Tibial nerve (tissue), 4 donors: Measurements from ENCODE around the gene EXOSC7. TPM values are rescaled to one million over a fixed set of nuclear protein-coding genes. Genes with fewer than 3 reads are reported as not detected.

Experiments used
- DNase-seq, 2 donors: peaks; one replicate each; pipeline ENCODE4 v3.0.0-alpha.2; 2019; ENCODE audit warnings: low spot score in 2 of 2
- H3K27ac ChIP-seq, 4 donors: fragments of 200-600 bp; sonication (generic) in 3 of 4; one replicate each; pipeline ENCODE4 v1.5.1; 2017 to 2019; ENCODE audit warnings: mild to moderate bottlenecking in 1 of 4
- H3K27me3 ChIP-seq, 2 donors: fragments of 200-600 bp; sonication (generic) in 1 of 2; one replicate each; pipeline versions ENCODE4 v1.5.1 to v1.6.0; 2017 to 2019
- H3K36me3 ChIP-seq, 3 donors: fragments of 200-600 bp; sonication (generic); one replicate each; pipeline ENCODE4 v1.5.1; 2018 to 2019
- H3K4me1 ChIP-seq, 4 donors: fragments of 200-600 bp; sonication (generic) in 3 of 4; one replicate each; pipeline ENCODE4 v1.5.1; 2017 to 2019
- H3K4me3 ChIP-seq, 4 donors: fragments of 200-600 bp; sonication (generic) in 3 of 4; one replicate each; pipeline ENCODE4 v1.5.1; 2017 to 2019; ENCODE audit warnings: mild to moderate bottlenecking in 1 of 4, moderate library complexity in 1 of 4
- H3K9me3 ChIP-seq, 4 donors: fragments of 200-600 bp; sonication (generic) in 3 of 4; one replicate each; pipeline ENCODE4 v1.5.1; 2017 to 2019
- EP300 ChIP-seq, 2 donors: sonication (generic); formaldehyde crosslinking; IDR thresholded peaks; one replicate each; pipeline ENCODE4 v1.6.1; 2017; ENCODE audit warnings: antibody characterized with exemption in 2 of 2, mild to moderate bottlenecking in 1 of 2
- POLR2A ChIP-seq, 2 donors: fragments of 450-650 bp; IDR thresholded peaks; one replicate each; pipeline ENCODE4 v1.6.1; 2017; ENCODE audit warnings: antibody characterized with exemption in 2 of 2, mild to moderate bottlenecking in 2 of 2, moderate library complexity in 2 of 2
- WGBS, 2 donors: methylation state at CpG; one replicate each; pipeline ENCODE4 v1.1.5; 2018; 5-methylcytosine and 5-hydroxymethylcytosine counted together
- total RNA-seq, 4 donors: library from RNA; depleted of rRNA; stranded (reverse); fragments of >200 nt; gene quantifications; one replicate each; pipeline ENCODE4 v1.1.0, GENCODE V29; 2016
- TF ChIP-seq, protein P1 (sequence below), 5 experiments: fragments of 200-600 bp in 3 of 5; fragments of 450-650 bp in 2 of 5; sonication (generic) in 3 of 5; IDR thresholded peaks; one replicate each; pipeline ENCODE4 v1.5.1; 2016 to 2019; ENCODE audit warnings: antibody characterized with exemption in 5 of 5, mild to moderate bottlenecking in 3 of 5, moderate library complexity in 2 of 5

EXOSC7 gene
- 10 to 100 TPM; 48.3 to 67.7 (median 64.2) TPM for total RNA-seq

DNA sequence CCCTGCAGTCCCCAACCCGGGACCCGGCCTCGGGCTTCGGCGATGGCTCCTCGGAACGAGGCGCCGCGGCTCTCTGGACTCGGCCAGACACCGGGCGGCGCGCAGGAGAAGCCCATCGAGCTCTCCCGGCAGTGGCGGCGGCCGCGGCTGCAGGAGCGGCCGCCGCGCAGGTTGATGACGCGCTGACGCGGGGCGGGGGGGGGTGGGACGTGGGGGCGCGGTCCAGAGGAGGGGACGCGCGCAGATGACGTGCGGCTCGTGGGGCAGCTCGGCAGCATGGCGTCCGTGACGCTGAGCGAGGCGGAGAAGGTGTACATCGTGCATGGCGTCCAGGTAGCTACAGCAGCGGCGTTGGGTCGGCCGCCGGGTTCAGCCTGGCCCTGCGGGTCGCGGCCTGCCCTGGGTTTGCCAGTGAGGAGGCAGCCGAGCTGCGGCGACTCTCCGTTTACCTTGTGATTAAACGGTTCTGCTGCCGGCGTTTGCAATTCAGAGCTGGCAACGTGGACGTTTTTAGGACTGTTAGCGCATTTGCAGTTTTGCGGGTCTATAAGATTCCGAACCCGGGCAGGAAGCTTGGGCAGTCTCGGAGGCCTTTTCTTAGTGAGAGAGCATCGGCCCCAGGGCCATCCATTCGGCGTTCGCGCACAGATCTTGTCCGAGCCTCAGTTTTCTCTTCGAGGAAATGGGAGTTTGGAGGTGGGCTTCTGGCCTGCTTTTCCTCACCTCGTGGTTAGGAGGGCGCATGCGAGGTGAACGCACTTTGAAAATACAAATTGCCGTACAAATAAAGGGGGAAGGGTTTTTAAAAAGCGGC is at the start of gene EXOSC7, which contains the start of gene ZDHHC3:
EXOSC7 (plus strand) TSS at position 243 of the 814 bp plus-strand sequence; CDS start at position 277, 34 bp downstream.
ZDHHC3 (minus strand) TSS at position 173 of the 814 bp plus-strand sequence. CDS start 16,738 bp downstream, outside the sequence.
- no peaks in the 10 kb centered on the region for H3K9me3 ChIP-seq
- H3K4me1 ChIP-seq, result peaks cover 0 to 64% (median 18%) of the 10 kb centered on the region in 4 donors
- peak within 1 kb of the TSS; percentile 70 to 93 (median 84) for H3K27ac ChIP-seq
- peak within 1 kb of the TSS; percentile 68 to 100 (median 98) for H3K4me3 ChIP-seq
- TF ChIP-seq, protein P1, sequence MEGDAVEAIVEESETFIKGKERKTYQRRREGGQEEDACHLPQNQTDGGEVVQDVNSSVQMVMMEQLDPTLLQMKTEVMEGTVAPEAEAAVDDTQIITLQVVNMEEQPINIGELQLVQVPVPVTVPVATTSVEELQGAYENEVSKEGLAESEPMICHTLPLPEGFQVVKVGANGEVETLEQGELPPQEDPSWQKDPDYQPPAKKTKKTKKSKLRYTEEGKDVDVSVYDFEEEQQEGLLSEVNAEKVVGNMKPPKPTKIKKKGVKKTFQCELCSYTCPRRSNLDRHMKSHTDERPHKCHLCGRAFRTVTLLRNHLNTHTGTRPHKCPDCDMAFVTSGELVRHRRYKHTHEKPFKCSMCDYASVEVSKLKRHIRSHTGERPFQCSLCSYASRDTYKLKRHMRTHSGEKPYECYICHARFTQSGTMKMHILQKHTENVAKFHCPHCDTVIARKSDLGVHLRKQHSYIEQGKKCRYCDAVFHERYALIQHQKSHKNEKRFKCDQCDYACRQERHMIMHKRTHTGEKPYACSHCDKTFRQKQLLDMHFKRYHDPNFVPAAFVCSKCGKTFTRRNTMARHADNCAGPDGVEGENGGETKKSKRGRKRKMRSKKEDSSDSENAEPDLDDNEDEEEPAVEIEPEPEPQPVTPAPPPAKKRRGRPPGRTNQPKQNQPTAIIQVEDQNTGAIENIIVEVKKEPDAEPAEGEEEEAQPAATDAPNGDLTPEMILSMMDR (IDR thresholded peaks at IDR 0.05), result peak in 1 of 5 experiments; percentile 18
- TF ChIP-seq EP300 (IDR thresholded peaks at IDR 0.05), result peak; percentile 51 to 84
- TF ChIP-seq POLR2A (IDR thresholded peaks at IDR 0.05), result peak; percentile 9 to 65
- no peaks in the 10 kb centered on the region for H3K27me3 ChIP-seq
- DNase-seq, result peak; percentile 74 to 79
- 1% methylated on average over 29 to 66 of the region's 82 CpGs for WGBS, 2 donors
- no peaks in the 10 kb centered on the region for H3K36me3 ChIP-seq

DNA sequence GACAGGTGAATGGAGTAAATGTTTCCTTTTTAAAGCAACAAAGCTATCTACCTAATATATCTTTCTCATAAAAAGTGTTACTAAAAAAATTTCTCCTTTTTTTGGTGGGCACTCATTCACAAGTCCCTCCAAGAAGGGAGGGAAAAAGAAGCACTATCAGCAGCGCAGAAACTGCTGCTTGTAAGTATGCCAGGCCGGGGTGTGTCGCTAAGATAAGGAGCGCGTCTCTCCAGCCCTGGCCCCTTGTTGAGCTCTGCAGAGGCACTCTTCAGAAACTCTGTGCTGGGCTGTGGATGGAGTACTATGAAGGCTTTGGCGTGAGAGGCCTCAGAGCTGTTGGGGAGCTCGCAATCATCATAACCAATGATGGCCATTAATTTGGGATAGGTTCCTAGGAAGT is 49.1 kb upstream of the EXOSC7 start:
- no peak overlapping the region for H3K4me3 ChIP-seq
- TF ChIP-seq EP300 (IDR thresholded peaks at IDR 0.05) (no peak), POLR2A (IDR thresholded peaks at IDR 0.05) (no peak)
- TF ChIP-seq, protein P1 (IDR thresholded peaks at IDR 0.05), result no peak
- peaks cover 0 to 6% (median 0%) of the 10 kb centered on the region in 4 donors for H3K4me1 ChIP-seq
- no peaks in the 10 kb centered on the region for H3K9me3 ChIP-seq
- no peak overlapping the region for H3K27ac ChIP-seq
- no peaks in the 10 kb centered on the region for H3K27me3 ChIP-seq
- H3K36me3 ChIP-seq, result peaks cover 0 to 87% (median 13%) of the 10 kb centered on the region in 3 donors
- 93 to 94% methylated on average over 7 of the region's 7 CpGs for WGBS, 2 donors
- DNase-seq, result no peak

DNA sequence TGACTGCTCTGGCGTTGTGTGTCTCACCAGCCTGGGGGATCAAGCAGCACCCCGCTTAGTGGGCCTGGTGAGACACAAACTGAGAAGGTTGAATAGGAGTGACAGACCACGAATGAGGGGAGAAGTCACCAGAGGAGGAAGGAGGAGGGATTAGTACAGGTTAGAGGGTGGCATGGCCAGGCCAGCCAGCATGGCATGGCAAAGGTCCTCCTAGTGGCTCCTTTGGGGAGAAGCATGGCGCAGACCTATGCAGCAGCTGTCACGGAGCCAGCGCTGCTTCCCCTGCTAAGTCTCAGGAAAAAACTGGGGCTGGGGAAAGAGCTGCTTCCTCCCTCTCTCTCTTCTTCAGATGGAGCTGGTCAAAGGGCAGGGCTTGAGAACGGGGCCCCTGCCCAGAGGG is 48.7 kb upstream of the EXOSC7 start:
- peaks cover 0 to 87% (median 9%) of the 10 kb centered on the region in 3 donors for H3K36me3 ChIP-seq
- no peaks in the 10 kb centered on the region for H3K27me3 ChIP-seq
- H3K4me1 ChIP-seq, result peaks cover 0 to 6% (median 0%) of the 10 kb centered on the region in 4 donors
- no peak overlapping the region for H3K27ac ChIP-seq
- no peak for TF ChIP-seq EP300 (IDR thresholded peaks at IDR 0.05)
- TF ChIP-seq, protein P1 (IDR thresholded peaks at IDR 0.05), result no peak
- TF ChIP-seq POLR2A (IDR thresholded peaks at IDR 0.05), result no peak
- no peak for DNase-seq
- H3K4me3 ChIP-seq, result no peak overlapping the region
- WGBS, 2 donors, result 88 to 92% methylated on average over 7 of the region's 7 CpGs
- H3K9me3 ChIP-seq, result no peaks in the 10 kb centered on the region

DNA sequence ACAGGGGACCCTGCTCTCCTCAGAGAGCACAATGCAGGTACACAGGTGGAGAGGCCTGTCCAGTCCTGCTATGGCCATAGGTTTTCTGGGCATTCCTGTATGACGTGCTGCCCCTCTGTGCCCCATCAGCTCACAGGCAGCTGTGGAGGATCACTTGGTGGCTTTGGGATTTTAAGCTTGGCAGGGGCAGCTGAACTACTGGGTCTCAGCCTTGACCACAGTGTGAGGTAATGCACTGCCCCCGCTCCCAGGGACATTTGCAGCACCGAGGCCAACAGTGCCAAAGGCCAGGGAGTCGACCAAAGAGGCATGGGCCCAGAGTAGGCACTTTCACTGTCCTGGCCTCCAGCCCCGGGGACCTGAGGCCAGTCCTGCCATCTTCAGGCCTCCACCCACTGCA is 46.3 kb upstream of the EXOSC7 start:
- WGBS, 2 donors, result 93 to 95% methylated on average over 3 to 5 of the region's 5 CpGs
- Histone ChIP-seq H3K4me1 (no peaks in the 10 kb centered on the region), H3K36me3 (peaks cover 0 to 90% (median 6%) of the 10 kb centered on the region in 3 donors), H3K4me3 (no peak overlapping the region), H3K9me3 (no peaks in the 10 kb centered on the region), H3K27me3 (no peaks in the 10 kb centered on the region), H3K27ac (no peak overlapping the region)
- no peak for DNase-seq
- TF ChIP-seq, protein P1 (IDR thresholded peaks at IDR 0.05), result no peak
- TF ChIP-seq EP300 (IDR thresholded peaks at IDR 0.05), result no peak
- TF ChIP-seq POLR2A (IDR thresholded peaks at IDR 0.05), result no peak

DNA sequence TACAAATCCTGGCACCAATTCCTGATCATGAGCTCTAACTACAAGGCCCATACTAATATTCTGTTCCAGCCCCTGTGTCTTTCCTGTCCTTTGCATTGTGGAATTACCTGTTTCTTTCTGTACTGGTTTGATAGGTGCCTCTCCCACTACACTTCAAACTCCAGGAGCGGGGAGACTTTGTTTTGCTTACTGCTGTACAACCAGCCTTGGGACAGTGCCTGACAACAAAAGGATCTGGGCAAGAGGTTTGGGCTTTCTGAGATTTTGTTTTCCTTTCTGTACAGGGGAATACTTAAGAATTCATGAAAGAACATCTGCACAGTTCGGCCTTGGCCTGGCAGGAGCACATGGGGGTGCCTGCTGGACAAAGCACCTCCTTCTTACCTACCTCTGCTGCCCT is 45.1 kb upstream of the EXOSC7 start:
- TF ChIP-seq, protein P1 (IDR thresholded peaks at IDR 0.05), result no peak
- TF ChIP-seq POLR2A (IDR thresholded peaks at IDR 0.05) (no peak), EP300 (IDR thresholded peaks at IDR 0.05) (no peak)
- WGBS, 2 donors, result 92 to 100% methylated on average over 2 of the region's 2 CpGs
- H3K36me3 ChIP-seq, result peaks cover 0 to 83% (median 6%) of the 10 kb centered on the region in 3 donors

More for the DNA sequence above, 45.1 kb upstream of the EXOSC7 start:
- Histone ChIP-seq H3K27me3 (no peaks in the 10 kb centered on the region), H3K4me3 (no peak overlapping the region), H3K9me3 (no peaks in the 10 kb centered on the region), H3K4me1 (no peaks in the 10 kb centered on the region), H3K27ac (peak overlapping the region in 1 of 4 donors; percentile 6)
- no peak for DNase-seq
